ENCODE measurements around the gene NOL8.

NOL8 gene

DNA sequence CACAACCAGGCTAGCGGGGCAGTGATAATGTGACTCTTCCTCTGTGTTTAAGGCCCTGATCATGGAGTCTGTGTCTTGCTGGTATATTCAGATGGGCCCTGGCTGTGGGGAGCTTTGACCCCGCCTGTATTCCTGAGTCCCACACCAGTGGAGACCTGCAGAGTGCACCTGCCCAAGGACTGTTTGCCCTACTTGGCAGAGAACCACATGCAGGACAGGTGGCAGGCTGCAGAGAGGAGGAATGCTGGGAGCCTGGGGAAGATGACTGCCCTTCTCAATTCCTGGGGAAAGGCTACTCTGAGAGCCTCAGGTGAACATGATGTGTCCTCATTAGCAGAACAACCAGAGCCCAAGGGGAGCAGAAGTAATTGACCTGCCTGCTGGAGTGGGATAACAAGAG lies 67.8 kb downstream of the NOL8 start:
- DNase-seq = no peak

DNA sequence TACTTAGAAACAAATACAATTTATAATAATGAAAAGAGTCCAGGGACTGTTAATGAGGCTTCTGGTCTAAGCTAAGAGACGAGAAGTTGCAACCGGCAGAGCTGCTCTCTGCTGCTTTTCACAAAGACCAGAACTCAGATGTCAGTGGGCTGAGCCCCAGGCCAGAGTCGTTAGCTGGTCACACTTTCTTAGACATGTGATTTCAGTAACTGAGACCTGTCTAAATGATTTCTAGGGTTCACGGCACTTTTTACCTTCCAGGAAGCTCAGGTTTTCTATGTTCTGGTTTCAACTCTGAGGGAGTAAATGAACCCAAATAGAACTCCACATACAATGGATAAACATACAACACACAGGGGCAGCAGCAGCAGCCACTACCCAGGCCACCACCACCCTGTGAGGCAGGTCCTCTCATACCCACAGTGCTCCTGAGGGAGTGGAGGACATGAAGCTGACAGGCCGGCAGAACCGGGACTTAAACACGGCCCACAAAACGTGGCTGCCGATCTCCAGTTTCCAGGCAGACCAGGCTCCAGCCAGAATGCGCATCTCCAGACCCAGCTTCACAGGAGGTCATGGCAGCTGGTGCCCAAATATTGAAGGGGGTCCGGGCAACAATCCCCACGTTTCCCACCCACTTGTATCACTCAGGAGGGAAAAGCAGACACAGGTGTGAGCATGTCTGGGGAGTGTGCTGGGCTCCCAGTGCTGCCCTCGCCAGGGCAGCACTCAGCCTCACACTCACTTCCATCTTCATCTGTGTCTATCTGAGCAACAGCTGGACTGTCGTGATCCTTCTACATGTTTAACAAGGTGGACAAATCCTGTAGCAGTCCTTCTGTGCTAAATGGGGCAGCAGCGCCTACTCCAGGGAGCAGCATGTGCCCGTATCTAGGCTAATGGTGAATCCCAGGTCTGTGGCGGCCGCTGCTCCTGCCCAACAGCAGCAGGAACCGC lies 70.5 kb downstream of the NOL8 start:
- DNase-seq = no peak

DNA sequence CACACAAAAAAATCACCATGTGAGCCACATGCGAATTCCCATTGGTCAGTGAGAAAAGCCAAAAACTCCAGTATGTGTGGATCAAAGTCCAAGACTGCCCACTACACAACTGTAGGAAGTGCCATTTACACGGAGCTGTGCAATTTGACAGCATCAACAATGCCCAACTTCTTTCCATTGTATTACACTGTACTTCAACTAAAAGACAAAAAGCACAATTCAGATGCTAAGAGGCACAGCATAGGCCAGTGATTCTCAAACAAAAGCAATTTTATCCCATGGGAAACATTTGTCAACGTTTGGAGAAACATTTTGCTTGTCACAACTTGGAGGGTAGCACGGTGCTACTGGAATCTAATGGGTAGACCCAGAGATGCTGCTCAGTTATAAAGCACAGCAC lies 71.5 kb downstream of the NOL8 start:
- DNase-seq = no peak

DNA sequence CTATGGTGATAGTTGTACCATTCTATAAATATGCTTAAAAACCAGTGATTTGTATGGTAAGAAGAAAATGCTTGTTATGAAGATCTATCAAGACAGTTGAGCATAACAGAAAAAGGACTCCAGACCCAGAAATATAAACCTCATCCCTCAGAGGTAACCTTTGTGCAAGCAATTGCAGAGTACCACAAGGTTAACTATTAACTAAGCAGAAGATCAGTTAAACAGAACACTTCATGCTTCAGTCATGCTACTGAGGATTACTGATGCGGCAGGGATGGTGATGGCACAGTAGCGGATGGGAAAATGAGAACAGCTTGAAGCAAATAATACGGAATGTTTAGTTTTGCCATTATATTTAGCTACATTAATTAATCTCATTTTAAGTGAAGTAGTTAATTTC lies 77.2 kb downstream of the NOL8 start:
- no peak for DNase-seq
